HCT116 (cell line): ENCODE data around the gene SERPINB13. TPM values are rescaled to one million over a fixed set of nuclear protein-coding genes. Genes with fewer than 3 reads are reported as not detected.

Source experiments
- ATAC-seq: fragments of 200-7000 bp; cut with Tn5 transposase; 2 replicates; pipeline ENCODE4 v1.9.1; 2020; ENCODE audit warnings: mild to moderate bottlenecking, moderate library complexity
- BruUV-seq: library from RNA; stranded (reverse); fragments of 400-500 nt; replicated peaks from 2 replicates; lab custom pipeline; 2021; lab: Mats Ljungman, UMichigan
- CTCF ChIA-PET: fragments of 300-600 bp; sonication (Branson Sonifier 250); formaldehyde crosslinking; loops from one replicate; lab custom pipeline; 2021; ENCODE audit warnings: antibody characterized with exemption; lab: Charles Lee
- POLR2A ChIA-PET: fragments of 300-600, 350-600 bp; sonication (Branson Sonifier 250); formaldehyde crosslinking; loops from one replicate; lab custom pipeline; 2021; ENCODE audit warnings: antibody characterized with exemption; lab: Charles Lee
- RAD21 ChIA-PET, 2 experiments: fragments of 300-600 bp; sonication (Branson Sonifier 250); formaldehyde crosslinking; loops; one replicate each; lab custom pipeline; 2023; ENCODE audit warnings: low total read pairs in 2 of 2; ENCODE audit not compliant: uncharacterized antibody in 2 of 2, unreplicated experiment in 2 of 2, low non-redundant PET in 1 of 2; lab: Charles Lee
- DNase-seq: peaks from one replicate; pipeline ENCODE4 v3.0.0-alpha.2; 2010; ENCODE audit warnings: low read depth, low spot score
- H2AFZ ChIP-seq: fragments of 200-600 bp; shearing (Covaris generic), sonication (generic); 2 replicates; pipeline ENCODE4 v1.6.1; 2017; ENCODE audit warnings: low read depth, mixed run types, mixed read lengths, antibody characterized with exemption, low read length; ENCODE audit not compliant: poor library complexity, severe bottlenecking
- H3K27ac ChIP-seq: 2 replicates; pipeline ENCODE4 v1.5.1; 2012; ENCODE audit warnings: low read depth, low read length
- H3K27me3 ChIP-seq: fragments of 200-600 bp; sonication (generic); 2 replicates; pipeline ENCODE4 v1.6.1; 2016; ENCODE audit warnings: mixed run types, low read length, mixed read lengths; ENCODE audit not compliant: insufficient read depth
- H3K36me3 ChIP-seq, 2 experiments: fragments of 200-500 bp in 1 of 2; fragments of 200-600 bp in 1 of 2; sonication (Bioruptor generic) in 1 of 2; sonication (generic) in 1 of 2; 2 replicates each; pipeline versions ENCODE4 v1.5.1 to v1.6.1; 2014 to 2016; ENCODE audit warnings: low read length in 2 of 2, inconsistent platforms in 1 of 2, mixed read lengths in 1 of 2, mixed run types in 1 of 2; ENCODE audit not compliant: insufficient read depth in 2 of 2, control insufficient read depth in 1 of 2
- H3K4me1 ChIP-seq, 2 experiments: fragments of 200-600 bp in 1 of 2; sonication (generic) in 1 of 2; 2 replicates each; pipeline versions ENCODE4 v1.5.1 to v1.6.1; 2012 to 2017; ENCODE audit warnings: low read length in 2 of 2, inconsistent platforms in 1 of 2, mild to moderate bottlenecking in 1 of 2, mixed read lengths in 1 of 2, mixed run types in 1 of 2, moderate library complexity in 1 of 2; ENCODE audit not compliant: insufficient read depth in 2 of 2, control insufficient read depth in 1 of 2
- H3K4me2 ChIP-seq: fragments of 200-600 bp; sonication (generic); 2 replicates; pipeline ENCODE4 v1.6.1; 2017; ENCODE audit warnings: mixed run types, low read length, mixed read lengths
- H3K4me3 ChIP-seq, 2 experiments: fragments of 200-600 bp in 1 of 2; sonication (generic) in 1 of 2; replicated peaks in 1 of 2; 2 replicates each; pipeline ENCODE4 v1.5.1; 2011 to 2016; ENCODE audit warnings: low read length in 2 of 2, control low read depth in 1 of 2, low read depth in 1 of 2, mild to moderate bottlenecking in 1 of 2, mixed read lengths in 1 of 2, mixed run types in 1 of 2
- H3K79me2 ChIP-seq: fragments of 200-600 bp; sonication (generic); 2 replicates; pipeline ENCODE4 v1.6.1; 2017; ENCODE audit warnings: mild to moderate bottlenecking, mixed run types, low read length, moderate library complexity, mixed read lengths; ENCODE audit not compliant: insufficient read depth
- H3K9ac ChIP-seq: fragments of 200-600 bp; sonication (generic); 2 replicates; pipeline ENCODE4 v1.6.1; 2016; ENCODE audit warnings: low read length, mixed read lengths
- H3K9me2 ChIP-seq: fragments of 200-600 bp; sonication (generic), shearing (Covaris generic); 2 replicates; pipeline ENCODE4 v1.6.1; 2017; ENCODE audit warnings: mixed run types, mild to moderate bottlenecking, moderate library complexity; ENCODE audit not compliant: insufficient read depth
- H3K9me3 ChIP-seq, 2 experiments: fragments of 200-500 bp in 1 of 2; fragments of 200-600 bp in 1 of 2; sonication (Bioruptor generic) in 1 of 2; sonication (generic) in 1 of 2; 2 replicates each; pipeline ENCODE4 v1.6.1; 2014 to 2017; ENCODE audit warnings: low read length in 2 of 2, mixed read lengths in 2 of 2, inconsistent platforms in 1 of 2, low read depth in 1 of 2, mild to moderate bottlenecking in 1 of 2, mixed run types in 1 of 2, moderate library complexity in 1 of 2; ENCODE audit not compliant: control insufficient read depth in 1 of 2, insufficient read depth in 1 of 2
- H4K20me1 ChIP-seq: fragments of 200-600 bp; sonication (generic), shearing (Covaris generic); 2 replicates; pipeline ENCODE4 v1.6.1; 2017; ENCODE audit warnings: mixed run types, mild to moderate bottlenecking, moderate library complexity; ENCODE audit not compliant: insufficient read depth
- CBX3 ChIP-seq: IDR thresholded peaks from 2 replicates; pipeline ENCODE4 v1.6.1; 2012; ENCODE audit warnings: low read depth
- ELF1 ChIP-seq: IDR thresholded peaks from 2 replicates; pipeline ENCODE4 v1.6.1; 2012; ENCODE audit warnings: low read depth, borderline replicate concordance
- EZH2phosphoT487 ChIP-seq: fragments of 200-600 bp; IDR thresholded peaks from 2 replicates; pipeline ENCODE4 v1.6.1; 2018; ENCODE audit warnings: antibody characterized with exemption, borderline replicate concordance
- FOSL1 ChIP-seq: IDR thresholded peaks from 2 replicates; pipeline ENCODE4 v1.6.1; 2012; ENCODE audit warnings: low read depth
- TCF7L2 ChIP-seq: IDR thresholded peaks from 2 replicates; pipeline ENCODE4 v1.7.0; 2011; ENCODE audit warnings: borderline replicate concordance, inconsistent platforms; ENCODE audit not compliant: insufficient read depth, insufficient read length; ENCODE audit errors: extremely low read depth
- YY1 ChIP-seq: IDR thresholded peaks from 2 replicates; pipeline ENCODE4 v1.6.1; 2011; ENCODE audit warnings: low read length, low read depth, moderate library complexity, mild to moderate bottlenecking; ENCODE audit not compliant: insufficient replicate concordance; ENCODE audit errors: extremely low read depth
- ZNF274 ChIP-seq: fragments of 200-500 bp; sonication (Bioruptor generic); IDR thresholded peaks from 2 replicates; pipeline ENCODE4 v1.6.1; 2014; ENCODE audit warnings: mild to moderate bottlenecking, low read depth, low read length, inconsistent platforms
- intact Hi-C: fragments of 100-400 bp; cut with micrococcal nuclease; formaldehyde crosslinking; loops from 2 replicates; pipeline ENCODE4 v1.10.0; 2022
- total RNA-seq: library from RNA; stranded (reverse); gene quantifications from one replicate; pipeline ENCODE4 v1.2.1, GENCODE V29; 2021; ENCODE audit not compliant: unreplicated experiment
- TF ChIP-seq, protein P1 (sequence below): IDR thresholded peaks from 2 replicates; pipeline ENCODE4 v1.6.1; 2012; ENCODE audit warnings: low read depth

The SERPINB13 gene
- total RNA-seq, 1 experiment from 2014 or later, result 0.07 TPM

DNA sequence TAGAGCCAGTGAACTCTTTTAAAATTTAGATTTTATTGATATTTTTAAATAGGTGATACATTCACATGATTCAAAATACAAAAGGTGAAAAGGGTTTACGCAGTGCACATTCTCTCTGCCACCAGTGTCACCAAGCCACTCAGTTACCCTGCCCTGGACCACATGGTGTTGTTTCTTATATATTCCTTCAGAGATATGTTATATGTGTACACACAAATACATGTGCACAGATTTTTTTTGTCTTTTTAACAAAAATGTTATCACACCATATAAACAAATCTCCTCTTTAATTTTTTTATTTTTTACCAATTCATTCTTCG is 30.7 kb downstream of the SERPINB13 start:
- TF ChIP-seq, protein P1, sequence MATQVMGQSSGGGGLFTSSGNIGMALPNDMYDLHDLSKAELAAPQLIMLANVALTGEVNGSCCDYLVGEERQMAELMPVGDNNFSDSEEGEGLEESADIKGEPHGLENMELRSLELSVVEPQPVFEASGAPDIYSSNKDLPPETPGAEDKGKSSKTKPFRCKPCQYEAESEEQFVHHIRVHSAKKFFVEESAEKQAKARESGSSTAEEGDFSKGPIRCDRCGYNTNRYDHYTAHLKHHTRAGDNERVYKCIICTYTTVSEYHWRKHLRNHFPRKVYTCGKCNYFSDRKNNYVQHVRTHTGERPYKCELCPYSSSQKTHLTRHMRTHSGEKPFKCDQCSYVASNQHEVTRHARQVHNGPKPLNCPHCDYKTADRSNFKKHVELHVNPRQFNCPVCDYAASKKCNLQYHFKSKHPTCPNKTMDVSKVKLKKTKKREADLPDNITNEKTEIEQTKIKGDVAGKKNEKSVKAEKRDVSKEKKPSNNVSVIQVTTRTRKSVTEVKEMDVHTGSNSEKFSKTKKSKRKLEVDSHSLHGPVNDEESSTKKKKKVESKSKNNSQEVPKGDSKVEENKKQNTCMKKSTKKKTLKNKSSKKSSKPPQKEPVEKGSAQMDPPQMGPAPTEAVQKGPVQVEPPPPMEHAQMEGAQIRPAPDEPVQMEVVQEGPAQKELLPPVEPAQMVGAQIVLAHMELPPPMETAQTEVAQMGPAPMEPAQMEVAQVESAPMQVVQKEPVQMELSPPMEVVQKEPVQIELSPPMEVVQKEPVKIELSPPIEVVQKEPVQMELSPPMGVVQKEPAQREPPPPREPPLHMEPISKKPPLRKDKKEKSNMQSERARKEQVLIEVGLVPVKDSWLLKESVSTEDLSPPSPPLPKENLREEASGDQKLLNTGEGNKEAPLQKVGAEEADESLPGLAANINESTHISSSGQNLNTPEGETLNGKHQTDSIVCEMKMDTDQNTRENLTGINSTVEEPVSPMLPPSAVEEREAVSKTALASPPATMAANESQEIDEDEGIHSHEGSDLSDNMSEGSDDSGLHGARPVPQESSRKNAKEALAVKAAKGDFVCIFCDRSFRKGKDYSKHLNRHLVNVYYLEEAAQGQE, result no peak
- no peak for TF ChIP-seq ELF1
- no peak for TF ChIP-seq CBX3
- no peak for TF ChIP-seq FOSL1
- TF ChIP-seq TCF7L2, result no peak
- TF ChIP-seq ZNF274, result no peak
- no peak for TF ChIP-seq EZH2phosphoT487
- TF ChIP-seq YY1, result no peak
- RAD21 ChIA-PET, result no interaction called here

More for the DNA sequence above, 30.7 kb downstream of the SERPINB13 start:
- no TSS peak for BruUV-seq
- CTCF ChIA-PET, result no interaction called here
- intact Hi-C loops, result no loop called here
- Histone ChIP-seq H3K36me3 (no peaks in the 10 kb centered on the region), H3K27ac (no peak overlapping the region), H3K4me2 (no peak overlapping the region), H3K9me2 (no peaks in the 10 kb centered on the region), H4K20me1 (no peaks in the 10 kb centered on the region), H3K9me3 (no peaks in the 10 kb centered on the region), H3K9ac (no peak overlapping the region), H2AFZ (no peak overlapping the region), H3K4me3 (no peak overlapping the region), H3K27me3 (no peaks in the 10 kb centered on the region), H3K79me2 (no peaks in the 10 kb centered on the region), H3K4me1 (no peaks in the 10 kb centered on the region)
- ATAC-seq (no peak), DNase-seq (no peak)
- POLR2A ChIA-PET, result no interaction called here
